Small intestine (tissue), 7 donors: ENCODE measurements around the gene SCAND1. TPM values are rescaled to one million over a fixed set of nuclear protein-coding genes. Genes with fewer than 3 reads are reported as not detected.

ENCODE experiments used
- DNase-seq, 2 donors: peaks; one replicate each; pipeline versions ENCODE4 v3.0.0 to v3.0.0-alpha.2; 2013
- FAIRE-seq: peaks from 2 replicates; lab custom pipeline; 2012; peaks lifted over from hg19 to GRCh38; lab: Jason Lieb, UNC
- H3K27ac ChIP-seq, 3 donors: one replicate each; pipeline ENCODE4 v1.5.1; 2013; ENCODE audit warnings: low read length in 2 of 3, mild to moderate bottlenecking in 2 of 3, control low read depth in 1 of 3, inconsistent platforms in 1 of 3, low read depth in 1 of 3, moderate library complexity in 1 of 3
- H3K27me3 ChIP-seq, 3 donors: one replicate each; pipeline ENCODE4 v1.6.1; 2013; ENCODE audit warnings: low read length in 3 of 3, inconsistent platforms in 1 of 3; ENCODE audit not compliant: control insufficient read depth in 3 of 3, insufficient read depth in 3 of 3
- H3K36me3 ChIP-seq, 3 donors: one replicate each; pipeline ENCODE4 v1.6.1; 2013; ENCODE audit warnings: low read length in 3 of 3, inconsistent platforms in 1 of 3, low read depth in 1 of 3, mild to moderate bottlenecking in 1 of 3, moderate library complexity in 1 of 3; ENCODE audit not compliant: control insufficient read depth in 3 of 3, insufficient read depth in 2 of 3
- H3K4me1 ChIP-seq, 3 donors: one replicate each; pipeline ENCODE4 v1.6.1; 2013; ENCODE audit warnings: low read length in 2 of 3, inconsistent platforms in 1 of 3, low read depth in 1 of 3, mild to moderate bottlenecking in 1 of 3, moderate library complexity in 1 of 3; ENCODE audit not compliant: control insufficient read depth in 3 of 3, insufficient read depth in 2 of 3
- H3K4me3 ChIP-seq, 3 donors: one replicate each; pipeline ENCODE4 v1.5.1; 2013; ENCODE audit warnings: low read length in 3 of 3, control low read depth in 1 of 3, inconsistent platforms in 1 of 3, low read depth in 1 of 3, mild to moderate bottlenecking in 1 of 3, moderate library complexity in 1 of 3
- H3K9me3 ChIP-seq, 2 donors: one replicate each; pipeline ENCODE4 v1.6.1; 2013; ENCODE audit warnings: low read depth in 1 of 2, low read length in 1 of 2; ENCODE audit not compliant: control insufficient read depth in 2 of 2, insufficient read depth in 1 of 2
- WGBS, 3 donors: extraction: QIAGEN DNeasy Blood & Tissue Kit; methylation state at CpG; one replicate each; pipeline ENCODE4 v1.1.7; 2013; 5-methylcytosine and 5-hydroxymethylcytosine counted together
- polyA plus RNA-seq, 4 donors: library from polyadenylated mRNA; stranded (reverse) in 3 of 4; unstranded in 1 of 4; fragments of 200-250 nt in 3 of 4; fragments of 120-200 nt in 1 of 4; gene quantifications; one replicate each; pipeline versions ENCODE4 v1.2.1 to v1.2.3, GENCODE V29; 2013
- donor health status: healthy with polysubstance abuse.
- donor health status: control.
- donor health status: control.
- donor health status: Bipolar disorder and iron deficiency.
- donor health status: healthy.

The SCAND1 gene
- polyA plus RNA-seq, 4 donors, result 52.5 to 283 (median 229) TPM

DNA sequence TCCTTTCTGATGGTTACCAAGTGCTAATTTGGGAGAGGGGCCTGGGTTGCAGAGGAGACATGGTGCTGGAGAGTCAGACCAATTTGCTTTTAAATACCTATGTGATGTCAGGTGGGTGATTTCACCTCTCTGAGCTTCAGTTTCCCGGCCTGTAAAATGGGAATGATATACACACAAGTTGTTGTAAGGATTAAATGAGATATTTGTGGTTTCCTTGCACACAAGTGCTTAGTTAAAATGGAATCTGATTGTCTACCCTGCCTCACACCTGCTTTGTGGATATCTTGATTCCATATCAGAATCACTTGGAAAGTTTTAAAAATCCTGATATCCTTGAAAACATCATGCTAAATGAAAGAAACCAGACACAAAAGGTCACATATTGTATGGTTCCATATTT is 44.5 kb downstream of the SCAND1 start:
- WGBS, 3 donors, result 94 to 96% (median 94%) methylated on average over 1 of the region's 1 CpG
- no peak for FAIRE-seq
- Histone ChIP-seq H3K36me3 (peaks cover 3 to 38% (median 4%) of the 10 kb centered on the region in 3 donors), H3K9me3 (no peaks in the 10 kb centered on the region), H3K4me1 (no peaks in the 10 kb centered on the region), H3K27me3 (no peaks in the 10 kb centered on the region), H3K27ac (no peak overlapping the region), H3K4me3 (no peak overlapping the region)
- DNase-seq, result no peak

GRCh38 chr20:35909176-35909575 is 45.1 kb downstream of the SCAND1 start:
- WGBS, 3 donors, result 73 to 83% (median 82%) methylated on average over 1 of the region's 1 CpG
- no peak overlapping the region for H3K27ac ChIP-seq
- no peaks in the 10 kb centered on the region for H3K27me3 ChIP-seq
- no peaks in the 10 kb centered on the region for H3K4me1 ChIP-seq
- DNase-seq (no peak), FAIRE-seq (no peak)
- no peaks in the 10 kb centered on the region for H3K9me3 ChIP-seq
- H3K4me3 ChIP-seq, result no peak overlapping the region
- H3K36me3 ChIP-seq, result peaks cover 3 to 34% (median 4%) of the 10 kb centered on the region in 3 donors

GRCh38 chr20:35908007-35908406 is 46.3 kb downstream of the SCAND1 start:
- H3K4me1 ChIP-seq, result no peaks in the 10 kb centered on the region
- DNase-seq (no peak), FAIRE-seq (no peak)
- H3K27ac ChIP-seq, result no peak overlapping the region
- H3K4me3 ChIP-seq, result no peak overlapping the region
- H3K27me3 ChIP-seq, result no peaks in the 10 kb centered on the region
- peaks cover 0 to 32% (median 3%) of the 10 kb centered on the region in 3 donors for H3K36me3 ChIP-seq
- no peaks in the 10 kb centered on the region for H3K9me3 ChIP-seq

- Histone ChIP-seq H3K4me1 (peaks cover 0 to 2% (median 0%) of the 10 kb centered on the region in 3 donors), H3K27ac (no peak overlapping the region), H3K9me3 (no peaks in the 10 kb centered on the region), H3K27me3 (no peaks in the 10 kb centered on the region), H3K4me3 (no peak overlapping the region), H3K36me3 (peaks cover 0 to 30% (median 0%) of the 10 kb centered on the region in 3 donors)
- no peak for DNase-seq
- WGBS, 3 donors, result 83 to 88% (median 85%) methylated on average over 7 of the region's 7 CpGs
- no peak for FAIRE-seq
These were observed 47.1 kb downstream of the SCAND1 start for GRCh38 chr20:35907017-35907701.

- H3K27me3 ChIP-seq, result no peaks in the 10 kb centered on the region
- H3K4me1 ChIP-seq, result peaks cover 0 to 5% (median 0%) of the 10 kb centered on the region in 3 donors
- H3K9me3 ChIP-seq, result no peaks in the 10 kb centered on the region
- FAIRE-seq, result no peak
- H3K36me3 ChIP-seq, result peaks cover 0 to 33% (median 0%) of the 10 kb centered on the region in 3 donors
- 87 to 92% (median 89%) methylated on average over 4 of the region's 4 CpGs for WGBS, 3 donors
- no peak overlapping the region for H3K4me3 ChIP-seq
- DNase-seq, result no peak
- no peak overlapping the region for H3K27ac ChIP-seq
These were observed 49.2 kb downstream of the SCAND1 start for GRCh38 chr20:35904982-35905663.

- Histone ChIP-seq H3K27ac (no peak overlapping the region), H3K27me3 (no peaks in the 10 kb centered on the region), H3K4me1 (peaks cover 0 to 5% (median 0%) of the 10 kb centered on the region in 3 donors), H3K36me3 (peaks cover 4 to 40% (median 4%) of the 10 kb centered on the region in 3 donors), H3K9me3 (no peaks in the 10 kb centered on the region), H3K4me3 (no peak overlapping the region)
- DNase-seq (no peak), FAIRE-seq (no peak)
- 89 to 96% (median 91%) methylated on average over 3 of the region's 3 CpGs for WGBS, 3 donors
These were observed 50.5 kb downstream of the SCAND1 start for GRCh38 chr20:35903843-35904242.

Other genes starting within 250 kb of the SCAND1 start
- 100 to 1,000 TPM; 148 to 418 (median 215) TPM for gene RBM39, start 212.2 kb downstream of the SCAND1 start, polyA plus RNA-seq
- gene PHF20, start 182.5 kb downstream of the SCAND1 start, polyA plus RNA-seq, result 10 to 100 TPM in 3 of 4 donors, 1 to 10 TPM in 1; 9.6 to 23.1 (median 14.9) TPM
- 10 to 100 TPM in 3 of 4 donors, 1 to 10 TPM in 1; 4.3 to 17.7 (median 13.5) TPM for gene CNBD2, start 14.1 kb upstream of the SCAND1 start, polyA plus RNA-seq
- 10 to 100 TPM; 10.5 to 26.5 (median 12.6) TPM for gene EPB41L1, start 200.2 kb upstream of the SCAND1 start, polyA plus RNA-seq